HG03280 (cell line): ENCODE data around the gene C7.
"Not testable (repeated sequence)": the region's sequence is repeated elsewhere in the genome, so short reads cannot be mapped to it uniquely, and the experiment has no call there.

ENCODE experiments used
- ATAC-seq: cut with Tn5 transposase; IDR thresholded peaks from one replicate; pipeline ENCODE4 v1.9.1; 2021; ENCODE audit warnings: mild to moderate bottlenecking, moderate library complexity; ENCODE audit not compliant: unreplicated experiment

C7 gene

GRCh38 chr5:40988746-40989510, 79.6 kb downstream of the C7 start:
- no peak for ATAC-seq

- ATAC-seq: no peak
Measured at GRCh38 chr5:40991168-40991980, 82.1 kb downstream of the C7 start.

GRCh38 chr5:40991981-40992559, 82.8 kb downstream of the C7 start:
- no peak for ATAC-seq

- ATAC-seq: no peak
Measured at GRCh38 chr5:40995801-40996586, 86.7 kb downstream of the C7 start.

- no peak for ATAC-seq
Measured at GRCh38 chr5:40999142-40999541, 89.8 kb downstream of the C7 start.

- ATAC-seq: no peak
Measured at GRCh38 chr5:40999966-41000365, 90.7 kb downstream of the C7 start.

GRCh38 chr5:41003670-41004376, 94.5 kb downstream of the C7 start:
- no peak for ATAC-seq

GRCh38 chr5:41004931-41005330, 95.6 kb downstream of the C7 start:
- ATAC-seq: no peak

GRCh38 chr5:41009232-41009631, 99.9 kb downstream of the C7 start:
- no peak for ATAC-seq

- ATAC-seq: no peak
Measured at GRCh38 chr5:41010572-41010971, 101.3 kb downstream of the C7 start.

GRCh38 chr5:41012318-41012717, 103.0 kb downstream of the C7 start:
- no peak for ATAC-seq

- not testable (repeated sequence) for ATAC-seq
Measured at GRCh38 chr5:41022600-41022999, 113.3 kb downstream of the C7 start.
